PC-3 (cell line): Measurements from ENCODE around the gene IGFBP1.

Experiments used
- CTCF ChIP-seq: fragments of 300-600 bp; sonication (generic); conservative IDR thresholded peaks from 2 replicates; pipeline ENCODE4 v1.5.1; 2017; ENCODE audit warnings: antibody characterized with exemption, low read depth, mild to moderate bottlenecking, low read length
- EZH2 ChIP-seq: fragments of 300-600 bp; sonication (generic); IDR thresholded peaks from one replicate; pipeline ENCODE4 v1.6.1; 2017; ENCODE audit warnings: antibody characterized with exemption, mild to moderate bottlenecking, low read length; ENCODE audit not compliant: unreplicated experiment

DNA sequence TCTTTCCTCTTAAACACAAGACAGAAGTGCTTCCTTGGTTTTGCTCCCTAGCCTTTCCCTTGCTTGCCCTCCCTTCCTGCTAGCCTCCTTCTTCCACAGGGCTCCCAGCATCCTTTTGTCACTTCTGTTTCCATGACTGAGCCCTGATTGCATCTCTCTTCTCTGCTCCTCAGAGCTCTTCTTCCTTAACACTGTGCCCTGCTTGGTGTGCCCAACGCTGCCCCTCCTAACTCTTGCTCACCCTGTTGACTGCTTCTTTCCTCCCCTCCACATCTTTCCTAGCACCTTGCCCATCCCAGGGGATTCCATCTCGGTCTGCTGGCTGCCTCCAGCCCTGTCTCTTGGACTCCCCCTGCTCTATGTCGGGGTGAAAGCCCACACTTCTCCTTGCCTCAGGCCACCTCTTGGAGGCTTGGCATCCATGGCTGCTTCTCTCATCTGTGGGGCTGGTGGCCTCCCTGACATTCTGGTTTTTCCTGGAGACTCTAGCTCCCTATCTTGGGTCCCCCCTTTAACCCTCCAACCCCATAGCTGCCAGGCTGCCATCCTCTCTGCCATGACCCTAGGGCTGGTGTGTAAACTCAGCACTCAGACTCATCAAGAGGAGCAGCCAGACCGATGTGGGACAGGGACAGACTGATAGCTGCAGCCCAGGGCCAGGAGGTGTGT, 5.8 kb downstream of the IGFBP1 start:
- TF ChIP-seq CTCF (no peak), EZH2 (no peak)
